ENCODE results near the gene MAP4K5.
A peak's percentile ranks its signal among the peaks of the same experiment; 100 is the strongest.

Gene MAP4K5

DNA sequence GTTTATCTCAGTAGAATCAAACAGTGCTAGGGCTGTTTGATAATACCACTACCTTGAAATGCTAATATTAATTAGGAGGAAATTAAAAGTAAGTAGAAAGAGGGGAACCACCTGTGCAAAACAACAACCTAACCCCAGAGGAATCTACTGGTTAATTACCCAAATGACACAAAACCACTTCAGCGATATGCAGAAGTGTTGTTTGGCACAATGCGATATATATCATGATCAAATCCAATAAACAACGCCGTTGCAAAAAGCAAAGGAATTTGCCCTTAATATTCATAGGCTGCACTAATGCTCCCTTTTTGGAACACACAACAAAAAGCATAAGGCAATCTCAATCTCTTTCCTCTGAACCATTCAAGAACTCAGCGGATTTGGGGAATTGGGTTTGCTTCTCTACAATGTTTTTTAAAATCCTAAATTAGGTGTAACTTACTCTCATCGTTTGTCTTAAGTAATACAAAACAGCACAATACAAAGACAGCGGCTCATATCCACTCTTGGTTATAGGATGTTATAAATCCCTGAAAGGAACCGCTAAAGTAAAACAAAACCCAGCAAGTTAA lies 1.5 kb downstream of the MAP4K5 start:
- no peak for DNase-seq
- peaks cover 22% of the 10 kb centered on the region for H3K36me3 ChIP-seq
- H3K9me3 ChIP-seq (ENCODE audit: severe bottlenecking), result no peaks in the 10 kb centered on the region
- TF ChIP-seq, protein P1, sequence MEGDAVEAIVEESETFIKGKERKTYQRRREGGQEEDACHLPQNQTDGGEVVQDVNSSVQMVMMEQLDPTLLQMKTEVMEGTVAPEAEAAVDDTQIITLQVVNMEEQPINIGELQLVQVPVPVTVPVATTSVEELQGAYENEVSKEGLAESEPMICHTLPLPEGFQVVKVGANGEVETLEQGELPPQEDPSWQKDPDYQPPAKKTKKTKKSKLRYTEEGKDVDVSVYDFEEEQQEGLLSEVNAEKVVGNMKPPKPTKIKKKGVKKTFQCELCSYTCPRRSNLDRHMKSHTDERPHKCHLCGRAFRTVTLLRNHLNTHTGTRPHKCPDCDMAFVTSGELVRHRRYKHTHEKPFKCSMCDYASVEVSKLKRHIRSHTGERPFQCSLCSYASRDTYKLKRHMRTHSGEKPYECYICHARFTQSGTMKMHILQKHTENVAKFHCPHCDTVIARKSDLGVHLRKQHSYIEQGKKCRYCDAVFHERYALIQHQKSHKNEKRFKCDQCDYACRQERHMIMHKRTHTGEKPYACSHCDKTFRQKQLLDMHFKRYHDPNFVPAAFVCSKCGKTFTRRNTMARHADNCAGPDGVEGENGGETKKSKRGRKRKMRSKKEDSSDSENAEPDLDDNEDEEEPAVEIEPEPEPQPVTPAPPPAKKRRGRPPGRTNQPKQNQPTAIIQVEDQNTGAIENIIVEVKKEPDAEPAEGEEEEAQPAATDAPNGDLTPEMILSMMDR (IDR thresholded peaks at IDR 0.05; ENCODE audit: low read depth, low read length), result no peak
- no peak overlapping the region; the same call in 1 of the 2 replicates for H3K27ac ChIP-seq
- peak overlapping the region; percentile 90 for H3K4me3 ChIP-seq (ENCODE audit: low read depth, low read length)
- no peaks in the 10 kb centered on the region for H3K27me3 ChIP-seq (ENCODE audit: insufficient read depth, low read depth, severe bottlenecking)

DNA sequence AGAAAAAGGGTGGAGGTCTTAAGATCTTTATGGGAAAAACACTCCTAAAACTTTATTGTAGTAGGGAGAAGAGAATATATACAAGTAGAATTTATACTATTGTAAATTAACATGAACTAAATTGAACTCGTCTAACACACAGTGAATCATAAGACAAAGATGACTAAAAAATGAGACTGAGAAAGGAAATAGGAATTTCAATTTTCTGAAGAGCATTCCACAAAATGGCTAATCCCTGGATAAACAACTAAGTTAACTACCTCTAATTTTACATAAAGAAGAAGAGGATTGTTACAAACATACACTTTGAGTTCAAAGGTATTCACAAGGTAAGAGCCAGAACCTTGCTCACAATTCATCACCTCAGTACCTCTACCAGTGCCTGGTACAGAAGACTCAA lies 2.0 kb downstream of the MAP4K5 start:
- TF ChIP-seq, protein P1 (IDR thresholded peaks at IDR 0.05; ENCODE audit: low read depth, low read length), result no peak
- no peaks in the 10 kb centered on the region for H3K9me3 ChIP-seq (ENCODE audit: severe bottlenecking)
- DNase-seq, result no peak
- H3K27ac ChIP-seq, result no peak overlapping the region
- H3K36me3 ChIP-seq, result peaks cover 22% of the 10 kb centered on the region
- no peaks in the 10 kb centered on the region for H3K27me3 ChIP-seq (ENCODE audit: insufficient read depth, low read depth, severe bottlenecking)
- no peak overlapping the region for H3K4me3 ChIP-seq (ENCODE audit: low read depth, low read length)

DNA sequence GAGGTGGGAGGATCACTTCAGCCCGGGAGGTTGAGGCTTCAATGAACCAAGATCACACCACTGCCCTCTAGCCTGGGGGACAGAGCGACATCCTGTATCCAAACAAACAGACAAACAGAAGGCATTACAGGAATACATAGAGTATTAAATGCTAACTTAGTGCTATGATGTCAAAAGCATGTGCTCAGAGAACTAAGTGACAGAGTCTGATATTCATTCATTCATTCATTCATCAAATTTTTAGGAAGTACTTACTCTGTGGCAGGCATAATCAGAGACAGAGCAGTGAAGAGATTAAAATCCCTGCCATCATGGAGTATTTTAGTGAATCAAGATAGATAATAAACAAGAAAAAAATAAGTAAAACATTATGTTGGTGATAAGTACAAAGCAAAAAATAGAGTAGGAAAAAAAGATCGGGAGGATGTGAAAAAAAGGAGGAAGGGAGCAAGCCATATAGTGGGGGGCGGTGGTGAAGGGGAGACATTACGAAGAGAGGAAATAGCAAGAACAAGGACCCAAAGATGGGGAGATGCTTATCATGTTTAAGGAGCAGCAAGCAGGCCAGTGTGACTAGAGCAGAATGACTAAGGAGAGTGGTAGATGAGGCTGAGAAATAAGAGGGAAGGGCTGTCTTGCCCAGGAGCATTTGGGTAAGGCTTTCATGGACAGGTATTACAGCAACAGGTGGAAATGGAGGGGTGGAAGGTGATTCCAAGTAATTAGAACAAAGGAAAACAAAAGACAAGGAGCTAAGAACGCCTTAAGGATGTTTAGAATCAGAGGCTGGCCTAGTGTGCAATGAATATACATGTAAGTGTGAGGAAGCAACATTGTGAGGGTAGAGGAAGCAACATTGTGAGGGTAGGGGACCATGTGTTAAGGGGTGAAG lies 2.8 kb downstream of the MAP4K5 start:
- H3K27ac ChIP-seq, result no peak overlapping the region
- H3K4me3 ChIP-seq (ENCODE audit: low read depth, low read length), result no peak overlapping the region
- no peaks in the 10 kb centered on the region for H3K9me3 ChIP-seq (ENCODE audit: severe bottlenecking)
- peaks cover 22% of the 10 kb centered on the region for H3K36me3 ChIP-seq
- TF ChIP-seq, protein P1 (IDR thresholded peaks at IDR 0.05; ENCODE audit: low read depth, low read length), result no peak
- no peaks in the 10 kb centered on the region for H3K27me3 ChIP-seq (ENCODE audit: insufficient read depth, low read depth, severe bottlenecking)
- DNase-seq, result no peak

DNA sequence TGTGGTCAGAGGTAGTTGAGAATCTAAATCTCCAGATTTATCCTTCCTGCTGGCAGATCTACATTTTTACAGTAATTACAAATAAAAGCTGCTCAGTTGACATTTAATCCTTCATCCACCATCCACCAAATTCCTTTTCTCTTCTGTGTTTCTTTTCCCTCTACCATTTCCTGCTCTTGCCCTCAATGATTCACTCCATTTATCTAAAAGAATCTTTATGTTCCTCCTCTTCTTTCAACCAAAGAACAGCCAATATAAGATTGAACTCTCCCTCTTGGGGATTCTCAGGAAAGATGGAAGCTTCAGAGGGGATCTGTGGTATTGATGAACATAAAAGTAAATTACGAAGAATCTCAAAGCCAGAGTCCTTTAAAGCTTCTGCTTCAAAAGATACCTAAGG lies 4.4 kb downstream of the MAP4K5 start:
- Histone ChIP-seq H3K36me3 (peaks cover 22% of the 10 kb centered on the region), H3K4me3 (ENCODE audit: low read depth, low read length) (no peak overlapping the region), H3K27me3 (ENCODE audit: insufficient read depth, low read depth, severe bottlenecking) (no peaks in the 10 kb centered on the region), H3K9me3 (ENCODE audit: severe bottlenecking) (no peaks in the 10 kb centered on the region), H3K27ac (no peak overlapping the region)
- no peak for DNase-seq
- TF ChIP-seq, protein P1 (IDR thresholded peaks at IDR 0.05; ENCODE audit: low read depth, low read length), result no peak

DNA sequence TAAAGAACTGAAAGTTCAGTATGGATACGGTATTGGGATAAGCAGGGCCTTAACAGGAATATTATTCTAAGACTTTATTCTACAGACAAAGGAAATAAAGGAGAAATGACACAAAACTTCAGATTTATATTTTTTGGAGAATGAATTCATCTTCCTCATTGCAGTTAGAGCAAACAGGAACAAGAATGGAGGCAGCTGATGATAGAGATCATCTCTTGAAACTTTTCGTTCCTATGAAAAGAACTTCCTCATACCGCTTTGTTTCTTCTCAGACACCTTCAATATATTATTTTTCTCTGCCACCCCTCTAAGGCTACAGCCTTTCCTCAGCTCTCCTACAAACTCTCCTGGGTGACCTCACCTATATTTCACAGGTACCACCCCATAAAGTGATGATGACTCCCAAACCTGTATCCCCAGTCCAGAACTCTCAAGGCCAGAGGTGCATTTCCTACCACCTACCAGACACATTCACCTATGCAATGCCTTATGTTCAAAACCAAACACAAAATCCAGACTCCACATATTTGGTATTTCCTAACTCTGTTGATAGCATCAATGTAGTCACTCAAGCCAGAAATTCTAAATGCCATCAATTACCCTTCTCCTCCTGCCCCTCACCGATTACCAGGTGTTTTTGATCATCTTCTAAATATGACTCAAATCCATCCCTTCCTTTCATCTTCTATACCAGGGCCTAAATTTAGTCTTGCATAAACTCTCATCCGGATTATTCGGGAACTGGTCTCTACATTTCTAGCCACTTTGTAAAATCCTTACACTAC lies 7.4 kb downstream of the MAP4K5 start:
- Histone ChIP-seq H3K27me3 (ENCODE audit: insufficient read depth, low read depth, severe bottlenecking) (no peaks in the 10 kb centered on the region), H3K9me3 (ENCODE audit: severe bottlenecking) (no peaks in the 10 kb centered on the region), H3K27ac (no peak overlapping the region), H3K36me3 (peaks cover 16% of the 10 kb centered on the region), H3K4me3 (ENCODE audit: low read depth, low read length) (no peak overlapping the region)
- TF ChIP-seq, protein P1 (IDR thresholded peaks at IDR 0.05; ENCODE audit: low read depth, low read length), result no peak
- no peak for DNase-seq
